Measurements from ENCODE around the gene MAP2K5.

Gene MAP2K5

GRCh38 chr15:67542420-67543347, at the start of gene MAP2K5:
Gene MAP2K5 (plus strand): TSS chr15:67542703. CDS start chr15:67543336, 633 bp downstream.
- TF ChIP-seq CTCF (conservative IDR thresholded peaks at IDR 0.05; ENCODE audit: control insufficient read depth, insufficient read depth, low read depth, low read length): no peak
- peak; percentile 62 for DNase-seq (ENCODE audit: low read depth)
- H3K4me3 ChIP-seq (ENCODE audit: control insufficient read depth, low read depth, low read length): peak within 1 kb of the TSS; percentile 92

GRCh38 chr15:67495585-67495984, 46.9 kb upstream of the MAP2K5 start:
- no peak for DNase-seq (ENCODE audit: low read depth)
- no peak for TF ChIP-seq CTCF (conservative IDR thresholded peaks at IDR 0.05; ENCODE audit: control insufficient read depth, insufficient read depth, low read depth, low read length)
- no peak overlapping the region for H3K4me3 ChIP-seq (ENCODE audit: control insufficient read depth, low read depth, low read length)

GRCh38 chr15:67501177-67501835, 41.2 kb upstream of the MAP2K5 start:
- peak; percentile 47 for TF ChIP-seq CTCF (conservative IDR thresholded peaks at IDR 0.05; ENCODE audit: control insufficient read depth, insufficient read depth, low read depth, low read length)
- peak; percentile 51 for DNase-seq (ENCODE audit: low read depth)
- no peak overlapping the region for H3K4me3 ChIP-seq (ENCODE audit: control insufficient read depth, low read depth, low read length)

GRCh38 chr15:67501836-67502461, 40.6 kb upstream of the MAP2K5 start:
- H3K4me3 ChIP-seq (ENCODE audit: control insufficient read depth, low read depth, low read length): no peak overlapping the region
- no peak for DNase-seq (ENCODE audit: low read depth)
- TF ChIP-seq CTCF (conservative IDR thresholded peaks at IDR 0.05; ENCODE audit: control insufficient read depth, insufficient read depth, low read depth, low read length): no peak

GRCh38 chr15:67504056-67504455, 38.4 kb upstream of the MAP2K5 start:
- no peak for TF ChIP-seq CTCF (conservative IDR thresholded peaks at IDR 0.05; ENCODE audit: control insufficient read depth, insufficient read depth, low read depth, low read length)
- no peak for DNase-seq (ENCODE audit: low read depth)
- no peak overlapping the region for H3K4me3 ChIP-seq (ENCODE audit: control insufficient read depth, low read depth, low read length)

- DNase-seq (ENCODE audit: low read depth): peak; percentile 73
- TF ChIP-seq CTCF (conservative IDR thresholded peaks at IDR 0.05; ENCODE audit: control insufficient read depth, insufficient read depth, low read depth, low read length): no peak
- H3K4me3 ChIP-seq (ENCODE audit: control insufficient read depth, low read depth, low read length): no peak overlapping the region
Observed at GRCh38 chr15:67504796-67505195, 37.7 kb upstream of the MAP2K5 start.

Data from fibroblast of mammary gland (primary cell).